T-helper 2 cell (primary cell): Measurements from ENCODE around the gene TUBD1.

ENCODE experiments used
- DNase-seq, 5 experiments: peaks; one replicate each; pipeline versions ENCODE4 v3.0.0 to v3.0.0-alpha.2; 2012 to 2022

Gene TUBD1

DNA sequence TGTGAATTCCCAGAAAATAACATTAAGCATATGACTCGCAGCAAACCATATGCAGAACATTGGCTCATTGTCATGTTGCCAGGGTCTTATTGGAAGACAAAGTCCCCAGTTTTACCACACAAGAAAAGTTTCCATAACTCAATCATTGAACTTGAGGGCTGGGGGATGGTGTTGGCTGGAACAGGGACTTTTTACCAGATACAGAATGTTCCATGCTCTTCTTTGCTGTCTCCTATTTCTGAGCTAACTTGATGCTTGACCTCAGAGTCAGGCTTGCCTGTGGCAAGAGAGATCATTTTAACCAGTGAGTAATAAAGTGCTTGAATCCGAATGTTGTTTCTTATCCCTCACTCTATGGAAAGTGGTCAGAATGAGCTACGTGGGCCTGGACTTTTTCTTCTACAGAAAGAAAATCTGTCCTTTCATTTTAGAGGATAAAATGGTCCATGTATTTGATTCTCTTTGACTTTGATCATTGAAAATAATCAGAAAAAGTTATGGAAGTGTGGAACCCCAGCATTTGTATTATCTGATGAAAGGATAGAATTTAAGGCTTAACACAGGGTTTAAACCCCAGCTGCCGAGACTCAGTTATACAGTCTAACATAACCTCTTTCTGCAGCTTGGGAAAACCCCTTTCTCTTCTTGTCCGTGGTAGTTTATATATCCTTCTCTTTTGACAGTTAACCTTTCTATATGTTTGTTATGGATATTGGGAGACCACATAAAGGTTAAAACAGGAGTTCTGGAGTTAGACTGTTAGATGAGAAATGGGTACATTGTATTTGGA lies 67.0 kb downstream of the TUBD1 start:
- peak in 1 of 5 experiments; percentile 65 for DNase-seq

DNA sequence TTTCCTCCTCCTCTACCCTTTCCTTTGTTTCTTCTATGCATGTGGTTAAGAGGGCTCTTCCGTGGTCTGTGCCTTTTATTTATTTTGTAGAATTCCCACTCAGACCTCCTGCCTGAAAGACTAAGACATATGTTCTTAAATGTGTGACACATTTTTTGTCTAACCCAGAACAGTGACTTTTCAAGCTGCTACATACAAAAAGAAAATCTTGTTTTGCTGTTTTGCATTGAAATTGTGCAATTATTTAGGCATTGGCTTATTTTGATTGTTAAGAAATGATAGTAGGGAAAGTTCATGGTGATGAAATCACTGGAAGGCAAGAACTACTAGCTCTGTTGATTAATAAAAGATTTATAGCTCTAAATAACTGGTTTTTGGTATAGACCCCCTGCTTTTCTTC lies 76.8 kb downstream of the TUBD1 start:
- no peak for DNase-seq

DNA sequence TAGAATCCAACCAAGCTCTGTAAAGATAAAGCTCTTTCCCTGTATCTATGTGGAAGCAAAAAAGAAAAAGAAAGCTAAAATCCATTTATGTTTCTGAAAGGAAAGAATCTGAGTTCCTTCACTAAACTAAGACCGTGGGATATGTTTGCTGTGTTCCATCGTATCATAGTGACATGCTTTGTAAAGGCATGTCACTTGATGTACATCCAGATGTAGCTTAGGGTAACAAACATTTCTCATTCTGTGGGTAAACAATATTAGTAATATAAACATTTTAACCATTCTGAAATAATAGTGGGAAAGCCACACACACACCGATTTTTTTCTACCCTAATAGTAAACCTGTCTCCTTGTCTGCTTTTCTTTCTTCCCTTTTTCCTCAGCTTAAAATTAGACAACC lies 78.1 kb downstream of the TUBD1 start:
- no peak for DNase-seq

DNA sequence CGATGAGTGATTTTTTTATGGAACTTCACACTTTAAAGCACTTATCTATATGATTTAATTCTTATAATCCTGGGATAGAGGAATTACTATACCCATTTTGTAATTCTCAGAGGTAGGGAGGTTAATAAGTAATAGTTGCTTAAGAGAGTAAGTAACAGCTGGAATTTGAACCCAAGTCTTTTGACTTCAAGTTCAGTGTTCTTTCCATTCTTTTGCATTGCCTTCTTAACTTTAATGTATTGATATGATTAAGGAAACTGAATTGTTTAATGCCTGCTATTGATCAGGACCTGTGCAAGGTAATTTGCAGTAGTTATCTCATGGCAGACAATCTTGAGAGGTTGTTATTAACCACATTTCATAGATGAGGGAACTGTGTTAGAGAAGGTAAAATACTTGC lies 78.5 kb downstream of the TUBD1 start:
- DNase-seq: no peak

DNA sequence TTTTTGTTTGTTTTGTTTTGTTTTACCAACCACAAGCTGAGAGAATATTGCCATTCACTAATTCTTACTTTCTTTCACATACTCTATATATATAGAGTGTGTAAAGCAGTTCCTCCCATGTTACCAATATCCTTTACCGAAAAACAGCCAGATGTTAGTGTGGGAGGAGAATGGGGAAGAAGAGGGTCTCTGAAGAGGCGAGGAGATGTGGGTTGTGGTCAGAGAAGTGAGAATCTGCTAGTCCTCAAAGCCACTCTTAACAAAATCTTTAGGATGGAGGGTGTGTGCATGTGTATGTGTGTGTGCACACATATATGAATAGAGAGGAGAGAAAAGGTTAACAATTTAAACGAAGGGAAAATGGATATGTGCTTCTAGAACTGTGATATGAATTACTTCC lies 80.6 kb downstream of the TUBD1 start:
- no peak for DNase-seq

DNA sequence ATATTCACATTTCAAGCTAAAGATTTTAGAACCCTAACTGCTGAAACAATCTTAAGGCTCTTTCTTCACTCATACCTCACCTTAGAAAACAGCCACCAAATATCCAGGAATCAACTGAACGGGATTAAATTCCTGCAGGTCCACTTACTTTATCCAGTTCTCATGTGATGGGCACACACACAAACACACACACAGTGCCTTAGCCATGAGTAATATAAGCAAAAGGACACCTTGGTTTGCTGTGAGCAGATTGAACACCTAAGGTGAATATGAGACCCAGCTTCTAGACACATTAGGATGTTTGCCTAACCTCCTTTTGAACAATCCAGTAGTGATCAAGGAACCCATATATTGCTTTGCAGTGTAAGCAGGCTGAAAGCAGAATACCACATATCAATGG lies 81.5 kb downstream of the TUBD1 start:
- no peak for DNase-seq

DNA sequence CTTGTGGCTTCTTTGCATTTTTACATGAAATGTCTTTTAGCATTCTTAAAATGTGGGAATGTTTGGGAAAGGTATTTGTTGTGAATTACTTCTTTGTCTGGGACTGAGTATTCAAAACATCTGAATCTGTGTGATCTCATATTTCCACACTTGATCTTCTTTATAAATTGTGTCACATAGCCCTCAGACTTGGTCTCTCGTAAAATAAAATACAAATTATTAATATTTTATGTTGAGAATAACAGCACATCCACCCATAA lies 81.9 kb downstream of the TUBD1 start:
- DNase-seq: no peak
